GM12878 (cell line): Measurements from ENCODE around the gene SPAG6. TPM values are rescaled to one million over a fixed set of nuclear protein-coding genes. Genes with fewer than 3 reads are reported as not detected.
A peak's percentile ranks its signal among the peaks of the same experiment; 100 is the strongest.

Experiments used
- BCLAF1 ChIP-seq: fragments of 450-650 bp; IDR thresholded peaks from 2 replicates; pipeline ENCODE4 v1.6.1; 2017; ENCODE audit warnings: antibody characterized with exemption, mild to moderate bottlenecking, moderate library complexity
- CTCF ChIP-seq, 3 experiments: IDR thresholded peaks in 2 of 3; conservative IDR thresholded peaks in 1 of 3; 2 replicates each; pipeline ENCODE4 v1.5.1; 2011; ENCODE audit warnings: low read depth in 3 of 3, low read length in 3 of 3, mild to moderate bottlenecking in 3 of 3, control low read depth in 2 of 3, moderate library complexity in 2 of 3, inconsistent platforms in 1 of 3, mixed read lengths in 1 of 3; ENCODE audit not compliant: control insufficient read depth in 2 of 3, insufficient read depth in 1 of 3; ENCODE audit errors: extremely low read depth in 1 of 3
- E2F8 ChIP-seq: fragments of 450-650 bp; IDR thresholded peaks from 2 replicates; pipeline ENCODE4 v1.6.1; 2018; ENCODE audit warnings: mild to moderate bottlenecking, low read depth, moderate library complexity; ENCODE audit not compliant: partially characterized antibody
- FOXM1 ChIP-seq: IDR thresholded peaks from 2 replicates; pipeline ENCODE4 v1.6.1; 2012; ENCODE audit warnings: low read depth, mild to moderate bottlenecking, inconsistent platforms, low read length, moderate library complexity
- GABPA ChIP-seq: IDR thresholded peaks from 2 replicates; pipeline ENCODE4 v1.6.1; 2014; ENCODE audit warnings: antibody characterized with exemption, low read depth, mild to moderate bottlenecking, inconsistent platforms
- IRF4 ChIP-seq: IDR thresholded peaks from 2 replicates; pipeline ENCODE4 v1.6.1; 2011; ENCODE audit warnings: low read depth, low read length
- JUNB ChIP-seq: IDR thresholded peaks from 2 replicates; pipeline ENCODE4 v1.6.1; 2016; ENCODE audit warnings: antibody characterized with exemption, mild to moderate bottlenecking
- MYB ChIP-seq: fragments of 150-350 bp; IDR thresholded peaks from 2 replicates; pipeline ENCODE4 v1.6.1; 2014; ENCODE audit warnings: mild to moderate bottlenecking, low read depth, low read length, borderline replicate concordance
- MYC ChIP-seq: IDR thresholded peaks from 2 replicates; pipeline ENCODE4 v1.6.1; 2011; ENCODE audit warnings: mild to moderate bottlenecking, low read length, moderate library complexity, inconsistent platforms; ENCODE audit not compliant: insufficient read depth, insufficient replicate concordance, insufficient read length, severe bottlenecking
- PAX8 ChIP-seq: fragments of 450-650 bp; IDR thresholded peaks from 2 replicates; pipeline ENCODE4 v1.6.1; 2017; ENCODE audit warnings: mild to moderate bottlenecking, moderate library complexity
- RELB ChIP-seq: fragments of 450-650 bp; IDR thresholded peaks from 2 replicates; pipeline ENCODE4 v1.6.1; 2017; ENCODE audit warnings: low read depth, mild to moderate bottlenecking, moderate library complexity
- SIN3A ChIP-seq: IDR thresholded peaks from 2 replicates; pipeline ENCODE4 v1.6.1; 2012; ENCODE audit warnings: low read depth, low read length, improper control_type of control experiment
- SIX5 ChIP-seq: IDR thresholded peaks from 2 replicates; pipeline ENCODE4 v1.6.1; 2011; ENCODE audit warnings: mild to moderate bottlenecking, low read depth, low read length, moderate library complexity; ENCODE audit not compliant: severe bottlenecking
- SKIL ChIP-seq: fragments of 450-650 bp; IDR thresholded peaks from 2 replicates; pipeline ENCODE4 v1.6.1; 2017; ENCODE audit warnings: mild to moderate bottlenecking, low read depth, inconsistent platforms; ENCODE audit not compliant: poor library complexity, severe bottlenecking
- ZBED1 ChIP-seq: IDR thresholded peaks from 2 replicates; pipeline ENCODE4 v1.6.1; 2016; ENCODE audit warnings: borderline replicate concordance
- ZNF217 ChIP-seq: fragments of 450-650 bp; IDR thresholded peaks from 2 replicates; pipeline ENCODE4 v1.6.1; 2017; ENCODE audit warnings: antibody characterized with exemption, mild to moderate bottlenecking
- polyA plus RNA-seq, 11 experiments: library from polyadenylated mRNA; depleted of rRNA in 4 of 11; unstranded in 6 of 11; stranded (reverse) in 5 of 11; fragments of >200 nt; fragmentation: Nextera tagmentation in 4 of 11; fragmentation: Illumina TruSeq in 1 of 11; extraction: Ambion mirVana in 4 of 11; extraction: Trizol in 1 of 11; gene quantifications; 1 replicate in 1 of 11; 2 replicates in 10 of 11; pipeline versions ENCODE4 v1.2.1 to v1.2.3, GENCODE V29; 2011 to 2016; ENCODE audit warnings: inconsistent platforms in 2 of 11, missing spikeins in 2 of 11, low read depth in 1 of 11
- total RNA-seq, 4 experiments: library from RNA; depleted of rRNA in 3 of 4; stranded (reverse); fragments of >200 nt in 3 of 4; fragmentation: Illumina TruSeq in 1 of 4; extraction: Trizol in 1 of 4; gene quantifications; 2 replicates each; pipeline versions ENCODE4 v1.2.1 to v1.2.3, GENCODE V29; 2013 to 2021

Gene SPAG6
- total and polyA plus RNA-seq, 10 of the 15 experiments (the other 5 are each of a cell fraction or from before 2014, with no cell fraction given): 0.13 to 0.99 (median 0.40) TPM; not detected in 1

GRCh38 chr10:22321156-22321923, 24.0 kb upstream of the SPAG6 start (continued):
- TF ChIP-seq RELB (no peak), CTCF (IDR thresholded peaks at IDR 0.05 in 2 of 3, conservative IDR thresholded peaks at IDR 0.05 in 1 of 3; ENCODE audit: control insufficient read depth in 2 of 3, extremely low read depth in 1 of 3, insufficient read depth in 1 of 3, low read depth in 3 of 3, low read length in 3 of 3) (no peak), GABPA (no peak), SKIL (no peak), ZBED1 (no peak), MYC (no peak), E2F8 (no peak), JUNB (no peak), FOXM1 (no peak), PAX8 (no peak), SIX5 (no peak), IRF4 (no peak), BCLAF1 (no peak), SIN3A (no peak), MYB (no peak), ZNF217 (0 out of 2 replicates have a peak, but pooled peaks have one; percentile 25)
